ENCODE data around the gene SLC20A1. TPM values are rescaled to one million over a fixed set of nuclear protein-coding genes. Genes with fewer than 3 reads are reported as not detected.

Gene SLC20A1
- total and polyA plus RNA-seq, 2 of the 4 experiments (the other 2 are of a cell fraction), result 93.6 to 94.1 TPM

GRCh38 chr2:112640800-112641675 is 4.7 kb upstream of the SLC20A1 start:
- Histone ChIP-seq H4K5ac (ENCODE audit: low read depth, low read length) (peak overlapping the region; percentile 70), H2BK120ac (ENCODE audit: low read depth, low read length) (peak overlapping the region; percentile 98), H3K14ac (replicated peaks; ENCODE audit: low read depth, low read length) (peak overlapping the region; percentile 95), H3K23ac (ENCODE audit: low read depth, low read length) (peak overlapping the region; percentile 98), H3K79me1 (ENCODE audit: low read depth in 1 of 2, low read length in 2 of 2) (peaks cover 16 to 31% of the 10 kb centered on the region in 2 experiments), H3K4me3 (ENCODE audit: insufficient read depth, low read depth, low read length) (no peak overlapping the region), H2AK5ac (ENCODE audit: low read depth, low read length) (peak overlapping the region; percentile 99), H3K56ac (ENCODE audit: extremely low read depth, insufficient read depth, low read length) (peak overlapping the region; percentile 98), H3K27ac (ENCODE audit: insufficient read depth, low read length) (peak overlapping the region; percentile 92), H3K36me3 (ENCODE audit: control insufficient read depth, insufficient read depth, low read length) (no peaks in the 10 kb centered on the region), H3K4me1 (ENCODE audit: control insufficient read depth, insufficient read depth, low read length) (peaks cover 19% of the 10 kb centered on the region), H3K18ac (ENCODE audit: low read depth, low read length) (peak overlapping the region; percentile 82), H3K9me3 (ENCODE audit: control insufficient read depth, insufficient read depth, low read length) (no peaks in the 10 kb centered on the region), H2BK5ac (ENCODE audit: low read depth, low read length, poor library complexity, severe bottlenecking) (peak overlapping the region; percentile 96), H2BK20ac (ENCODE audit: low read depth, low read length) (peak overlapping the region; percentile 96), H2BK15ac (ENCODE audit: low read depth, low read length) (peak overlapping the region; percentile 98), H3K4me2 (ENCODE audit: low read depth, low read length) (peak overlapping the region; percentile 40), H4K91ac (ENCODE audit: insufficient read depth, low read depth, low read length) (peak overlapping the region; percentile 97), H3K27me3 (ENCODE audit: control insufficient read depth, insufficient read depth, low read length) (no peaks in the 10 kb centered on the region), H3K4ac (ENCODE audit: low read depth, low read length) (peak overlapping the region; percentile 99), H2AK9ac (replicated peaks; ENCODE audit: low read depth, low read length, poor library complexity) (peak overlapping the region; percentile 89), H3K9ac (ENCODE audit: low read depth, low read length) (peak overlapping the region; percentile 42), H3K9me1 (ENCODE audit: insufficient read depth, low read length) (peaks cover 33% of the 10 kb centered on the region), H2AFZ (replicated peaks; ENCODE audit: low read length, poor library complexity) (peak overlapping the region; percentile 73), H4K8ac (ENCODE audit: low read depth in 2 of 2, low read length in 2 of 2) (peak overlapping the region; percentile 89 to 96), H4K20me1 (ENCODE audit: insufficient read depth, low read length) (no peaks in the 10 kb centered on the region)
- CTCF ChIA-PET, result interaction anchor here (1.0 kb wide), 1 partner anchor 41 kb away, joined by 3 read pairs; no protein-coding TSS in a partner anchor
- BruUV-seq (replicated peaks), result no TSS peak
- intact Hi-C loops (cut with micrococcal nuclease), result no loop called here
- POLR2A ChIA-PET (ENCODE audit: unreplicated experiment), result interaction anchor here (0.8 to 0.9 kb wide), 2 partner anchors 11 to 14 kb away, joined by 3 read pairs; no protein-coding TSS in a partner anchor
- WGBS, 2 experiments (ENCODE audit: extremely low coverage in 2 of 2, insufficient read length in 1 of 2), result no CpG with 5 or more reads among the region's 8 CpGs
- in situ Hi-C loops (cut with MboI; ENCODE audit: low sequenced_read_pairs), result no loop called here
- ATAC-seq (ENCODE audit: low read depth) (peak; percentile 56), DNase-seq (peak; percentile 96)
- dilution Hi-C loops (cut with HindIII; ENCODE audit: low sequenced_read_pairs, unreplicated experiment), result no loop called here
- TF ChIP-seq POLR2A (IDR thresholded peaks at IDR 0.05; ENCODE audit: low read depth, low read length), result peak; percentile 48; the same call in 1 of the 2 replicates
- no peak for TF ChIP-seq CTCF (conservative IDR thresholded peaks at IDR 0.05; ENCODE audit: low read depth, low read length)
- TF ChIP-seq RAD21 (IDR thresholded peaks at IDR 0.05; ENCODE audit: low read length), result peak; percentile 12; the same call in 1 of the 2 replicates
- no peak for TF ChIP-seq CEBPB (IDR thresholded peaks at IDR 0.05; ENCODE audit: low read depth, low read length)
- no peak for TF ChIP-seq NFE2L2 (IDR thresholded peaks at IDR 0.05; ENCODE audit: low read depth, low read length)
- TF ChIP-seq BHLHE40 (IDR thresholded peaks at IDR 0.05; ENCODE audit: low read depth, low read length), result peak; percentile 38
- TF ChIP-seq ELK1 (IDR thresholded peaks at IDR 0.05; ENCODE audit: borderline replicate concordance, low read depth, low read length), result no peak
- TF ChIP-seq USF2 (IDR thresholded peaks at IDR 0.05; ENCODE audit: low read depth, low read length), result no peak
- TF ChIP-seq MAFK (IDR thresholded peaks at IDR 0.05; ENCODE audit: low read depth, low read length), result peak; percentile 1; the same call in 1 of the 2 replicates
- TF ChIP-seq CHD1 (IDR thresholded peaks at IDR 0.05; ENCODE audit: low read depth, low read length), result no peak
- TF ChIP-seq FOS (IDR thresholded peaks at IDR 0.05; ENCODE audit: low read depth, low read length), result peak; percentile 92
- 0 out of 2 replicates have a peak, but pooled peaks have one; percentile 41 for TF ChIP-seq MAZ (IDR thresholded peaks at IDR 0.05; ENCODE audit: borderline replicate concordance, low read depth, low read length)
- TF ChIP-seq RFX5 (IDR thresholded peaks at IDR 0.05; ENCODE audit: low read depth, low read length), result no peak
- TF ChIP-seq MXI1 (IDR thresholded peaks at IDR 0.05; ENCODE audit: borderline replicate concordance, low read depth, low read length), result no peak
